Activated T-cell treated with anti-CD3 and anti-CD28 coated beads for 4 hours (primary cell): Measurements from ENCODE around the gene CYYR1.

Source experiments
- DNase-seq: peaks from one replicate; pipeline ENCODE4 v3.0.0-alpha.2; 2020

Gene CYYR1

GRCh38 chr21:26572702-26573381 lies at the start of gene CYYR1:
TSS of gene CYYR1 (minus strand) at chr21:26573286. CDS start at chr21:26572940, 346 bp downstream.
- DNase-seq, result no peak

- DNase-seq, result no peak
Observed at GRCh38 chr21:26617176-26617575, 44.1 kb upstream of the CYYR1 start.

GRCh38 chr21:26614251-26614650 lies 41.2 kb upstream of the CYYR1 start:
- no peak for DNase-seq

- DNase-seq, result no peak
Observed at GRCh38 chr21:26599261-26599660, 26.2 kb upstream of the CYYR1 start.

GRCh38 chr21:26597981-26598380 lies 24.9 kb upstream of the CYYR1 start:
- DNase-seq, result no peak

- no peak for DNase-seq
Observed at GRCh38 chr21:26597031-26597430, 23.9 kb upstream of the CYYR1 start.

- no peak for DNase-seq
Observed at GRCh38 chr21:26595971-26596370, 22.9 kb upstream of the CYYR1 start.

GRCh38 chr21:26593800-26594199 lies 20.7 kb upstream of the CYYR1 start:
- DNase-seq, result no peak

GRCh38 chr21:26591543-26591942 lies 18.5 kb upstream of the CYYR1 start:
- no peak for DNase-seq

- no peak for DNase-seq
Observed at GRCh38 chr21:26588446-26588845, 15.4 kb upstream of the CYYR1 start.

- DNase-seq, result no peak
Observed at GRCh38 chr21:26587736-26588201, 14.7 kb upstream of the CYYR1 start.

GRCh38 chr21:26583769-26584168 lies 10.7 kb upstream of the CYYR1 start:
- no peak for DNase-seq

GRCh38 chr21:26581818-26582217 lies 8.7 kb upstream of the CYYR1 start:
- no peak for DNase-seq

- no peak for DNase-seq
Observed at GRCh38 chr21:26572076-26572701, 897 bp downstream of the CYYR1 start.

- DNase-seq, result no peak
Observed at GRCh38 chr21:26570203-26570602, 2.9 kb downstream of the CYYR1 start.

GRCh38 chr21:26565546-26565945 lies 7.5 kb downstream of the CYYR1 start:
- no peak for DNase-seq

GRCh38 chr21:26565111-26565510 lies 8.0 kb downstream of the CYYR1 start:
- DNase-seq, result no peak

GRCh38 chr21:26563856-26564503 lies 9.1 kb downstream of the CYYR1 start:
- no peak for DNase-seq

GRCh38 chr21:26560612-26561011 lies 12.5 kb downstream of the CYYR1 start:
- DNase-seq, result no peak

GRCh38 chr21:26559099-26559498 lies 14.0 kb downstream of the CYYR1 start:
- no peak for DNase-seq

- no peak for DNase-seq
Observed at GRCh38 chr21:26557106-26557505, 16.0 kb downstream of the CYYR1 start.

- no peak for DNase-seq
Observed at GRCh38 chr21:26555540-26556146, 17.4 kb downstream of the CYYR1 start.

- DNase-seq, result no peak
Observed at GRCh38 chr21:26554365-26554764, 18.7 kb downstream of the CYYR1 start.

- no peak for DNase-seq
Observed at GRCh38 chr21:26553898-26554297, 19.2 kb downstream of the CYYR1 start.
